ENCODE data around the gene SFRP2. TPM values are rescaled to one million over a fixed set of nuclear protein-coding genes. Genes with fewer than 3 reads are reported as not detected.

SFRP2 gene
- total and polyA plus RNA-seq, 5 donors, result 0.54 to 3.3 (median 1.1) TPM; not detected in 1

DNA sequence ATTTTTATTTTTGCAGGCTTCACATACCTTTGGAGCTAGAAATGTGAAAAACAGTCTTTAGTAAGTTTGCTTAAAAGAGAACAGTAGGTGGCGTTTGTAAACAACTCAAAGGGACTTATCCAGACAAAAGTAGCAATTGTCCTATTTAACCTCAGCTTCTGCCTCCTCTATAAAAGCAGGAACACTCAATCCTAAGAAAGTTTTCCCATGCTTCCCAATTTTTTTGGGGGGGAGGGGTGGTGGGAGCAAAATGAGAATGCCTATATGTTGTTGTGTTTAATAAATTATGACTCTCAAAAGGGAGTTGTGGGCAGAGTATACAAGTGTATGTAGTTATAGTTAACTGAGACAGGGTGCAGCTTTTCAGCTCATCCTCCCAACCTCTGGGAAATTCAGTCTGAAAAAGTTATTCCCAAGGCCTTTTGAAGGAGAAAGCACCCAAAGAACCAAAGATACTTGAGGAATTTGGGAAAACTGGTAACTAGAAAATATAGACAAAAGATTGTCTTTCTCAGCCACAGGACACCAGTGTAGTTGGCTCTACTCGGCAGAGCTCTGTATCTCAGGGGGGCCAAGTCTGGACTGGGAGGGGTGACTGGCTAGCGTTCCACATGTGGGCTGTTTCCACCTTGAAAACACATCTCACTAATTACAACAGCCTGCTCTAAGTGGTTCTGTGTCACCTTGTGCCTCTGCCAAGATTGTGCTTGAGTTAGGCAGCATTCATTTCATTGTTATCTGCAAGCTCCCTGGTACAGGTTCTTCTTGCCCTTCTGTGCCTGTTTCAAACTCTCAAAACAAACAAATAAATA is 2.8 kb downstream of the SFRP2 start:
- DNase-seq (no peak), ATAC-seq (no peak)
- Histone ChIP-seq H3K27me3 (ENCODE audit: control insufficient read depth, insufficient read depth) (no peaks in the 10 kb centered on the region), H3K4me1 (ENCODE audit: control insufficient read depth, insufficient read depth, low read length) (no peaks in the 10 kb centered on the region), H3K27ac (ENCODE audit: low read length) (no peak overlapping the region), H3K4me3 (ENCODE audit: low read length) (no peak overlapping the region), H3K9me3 (ENCODE audit: control insufficient read depth, low read length) (no peaks in the 10 kb centered on the region)
- WGBS, result 15% methylated on average over 3 of the region's 3 CpGs
- intact Hi-C loops (cut with DNase I), result loop anchor here in 3 of 4 donors (5.0 to 10.0 kb wide), 2 partner anchors 236 to 529 kb away; no protein-coding TSS in a partner anchor

DNA sequence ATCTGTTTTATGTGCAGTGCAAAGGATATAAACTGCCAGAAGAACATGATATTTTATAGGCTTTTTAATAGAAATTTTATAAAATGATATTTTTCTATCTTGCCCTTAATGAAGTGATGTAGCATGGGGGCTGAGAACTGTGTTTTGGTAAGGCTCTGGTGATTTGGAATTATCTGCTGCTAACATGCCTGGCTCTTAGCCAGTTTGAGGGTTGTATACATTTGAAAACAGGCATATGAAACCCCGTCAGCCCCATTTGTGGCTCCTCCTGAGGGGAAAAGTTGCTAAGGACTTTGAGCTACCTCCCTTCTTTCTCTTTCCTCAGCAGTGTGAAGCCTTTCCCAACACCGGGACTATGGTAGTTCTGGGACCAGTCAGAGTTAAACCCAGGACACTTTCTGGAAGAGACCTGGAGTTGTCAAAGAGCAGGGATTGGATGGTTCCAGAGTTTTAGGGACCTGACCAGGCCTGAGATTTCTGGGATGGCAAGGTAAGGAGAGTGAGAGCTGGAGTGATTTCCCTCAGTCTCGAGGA is 4.7 kb downstream of the SFRP2 start:
- DNase-seq (no peak), ATAC-seq (no peak)
- H3K27me3 ChIP-seq (ENCODE audit: control insufficient read depth, insufficient read depth), result no peaks in the 10 kb centered on the region
- no peak overlapping the region for H3K4me3 ChIP-seq (ENCODE audit: low read length)
- no peaks in the 10 kb centered on the region for H3K9me3 ChIP-seq (ENCODE audit: control insufficient read depth, low read length)
- 67% methylated on average over 3 of the region's 3 CpGs for WGBS
- intact Hi-C loops (cut with DNase I), result loop anchor here in 2 of 4 donors (10.0 kb wide), 1 partner anchor 531 kb away; no protein-coding TSS in a partner anchor
- no peak overlapping the region for H3K27ac ChIP-seq (ENCODE audit: low read length)
- H3K4me1 ChIP-seq (ENCODE audit: control insufficient read depth, insufficient read depth, low read length), result no peaks in the 10 kb centered on the region

DNA sequence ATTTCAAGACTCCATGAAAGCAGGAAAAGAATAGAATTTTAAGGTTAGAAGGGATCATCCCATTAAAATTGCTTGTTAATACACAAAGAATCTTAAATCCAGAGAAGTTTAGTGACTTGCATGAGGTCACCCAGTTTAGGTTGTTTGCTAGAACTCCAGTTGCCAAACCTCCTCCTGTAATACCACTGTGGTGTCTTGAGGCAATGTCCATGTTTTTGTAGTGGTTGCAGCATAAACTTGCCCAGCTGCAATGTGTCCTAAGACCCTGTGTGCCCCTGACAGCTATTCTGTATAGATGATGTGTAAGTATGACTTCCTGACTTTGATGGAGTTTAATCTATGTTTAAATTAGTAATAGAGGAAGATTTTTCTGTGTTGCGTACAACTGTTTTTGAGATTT is 6.3 kb downstream of the SFRP2 start:
- no peak for ATAC-seq
- Histone ChIP-seq H3K27me3 (ENCODE audit: control insufficient read depth, insufficient read depth) (no peaks in the 10 kb centered on the region), H3K27ac (ENCODE audit: low read length) (no peak overlapping the region), H3K4me3 (ENCODE audit: low read length) (no peak overlapping the region), H3K9me3 (ENCODE audit: control insufficient read depth, low read length) (no peaks in the 10 kb centered on the region), H3K4me1 (ENCODE audit: control insufficient read depth, insufficient read depth, low read length) (no peaks in the 10 kb centered on the region)
- intact Hi-C loops (cut with DNase I), result loop anchor here in 2 of 4 donors (10.0 kb wide), 1 partner anchor 532 kb away; no protein-coding TSS in a partner anchor
- 91% methylated on average over 1 of the region's 1 CpG for WGBS
- no peak for DNase-seq

DNA sequence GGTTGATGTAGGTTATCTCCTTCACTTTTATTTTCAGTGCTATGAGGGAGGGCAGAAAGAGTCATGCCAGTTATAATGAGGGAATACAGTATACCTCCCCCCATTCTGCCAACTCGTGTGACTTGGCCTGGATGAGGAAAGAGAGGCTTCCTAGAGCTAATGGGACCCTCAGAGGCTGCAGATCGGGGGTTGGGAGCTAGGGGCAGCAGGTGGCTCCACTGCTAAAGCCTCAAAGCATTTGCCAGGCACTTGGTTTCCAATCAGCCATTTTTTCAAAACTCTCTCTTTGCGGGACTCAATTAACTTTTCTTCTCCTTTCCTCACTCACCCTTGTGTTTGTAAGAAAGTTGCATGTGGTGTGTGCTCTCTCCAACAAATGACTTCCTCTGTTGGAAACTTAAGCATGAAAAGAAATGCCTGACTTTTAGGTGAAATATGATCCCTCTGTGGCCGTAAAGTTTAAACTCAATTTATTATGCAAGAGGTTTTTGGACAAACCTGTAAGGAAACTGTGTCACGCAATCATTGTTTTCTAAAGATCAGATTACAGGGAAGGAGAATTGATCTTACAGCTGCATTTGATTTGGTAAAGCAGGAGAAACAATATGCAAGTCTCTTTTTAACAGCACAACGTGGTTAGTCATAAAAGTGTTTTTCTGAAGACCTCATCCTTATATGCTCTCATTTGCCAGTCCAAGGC is 7.0 kb downstream of the SFRP2 start:
- WGBS, result 52% methylated on average over 6 of the region's 6 CpGs
- no peaks in the 10 kb centered on the region for H3K9me3 ChIP-seq (ENCODE audit: control insufficient read depth, low read length)
- H3K27me3 ChIP-seq (ENCODE audit: control insufficient read depth, insufficient read depth), result no peaks in the 10 kb centered on the region
- no peaks in the 10 kb centered on the region for H3K4me1 ChIP-seq (ENCODE audit: control insufficient read depth, insufficient read depth, low read length)
- intact Hi-C loops (cut with DNase I), result loop anchor here in 2 of 4 donors (10.0 kb wide), 1 partner anchor 533 kb away; no protein-coding TSS in a partner anchor
- DNase-seq (no peak), ATAC-seq (no peak)
- H3K27ac ChIP-seq (ENCODE audit: low read length), result no peak overlapping the region
- no peak overlapping the region for H3K4me3 ChIP-seq (ENCODE audit: low read length)

DNA sequence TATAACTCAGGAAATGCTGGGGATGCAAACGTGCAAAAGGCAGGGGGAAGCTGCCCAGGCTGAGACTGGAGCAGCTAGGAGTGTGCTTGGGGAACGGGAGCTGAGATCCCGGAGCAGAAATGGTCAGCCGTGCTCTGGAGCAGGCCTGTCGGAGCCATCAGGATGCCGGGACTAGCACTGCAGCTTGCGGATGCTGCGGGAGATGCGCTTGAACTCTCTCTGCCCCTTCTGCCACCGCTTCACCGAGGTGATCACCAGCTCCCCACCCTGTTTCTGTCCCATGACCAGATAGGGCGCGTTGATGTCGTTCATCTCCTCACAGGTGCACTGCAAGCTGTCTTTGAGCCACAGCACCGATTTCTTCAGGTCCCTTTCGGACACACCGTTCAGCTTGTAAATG is 7.6 kb downstream of the SFRP2 start:
- intact Hi-C loops (cut with DNase I), result loop anchor here in 2 of 4 donors (10.0 kb wide), 1 partner anchor 534 kb away; no protein-coding TSS in a partner anchor
- DNase-seq (no peak), ATAC-seq (no peak)
- H3K27me3 ChIP-seq (ENCODE audit: control insufficient read depth, insufficient read depth), result no peaks in the 10 kb centered on the region
- H3K9me3 ChIP-seq (ENCODE audit: control insufficient read depth, low read length), result no peaks in the 10 kb centered on the region
- H3K4me1 ChIP-seq (ENCODE audit: control insufficient read depth, insufficient read depth, low read length), result no peaks in the 10 kb centered on the region
- no peak overlapping the region for H3K27ac ChIP-seq (ENCODE audit: low read length)
- H3K4me3 ChIP-seq (ENCODE audit: low read length), result no peak overlapping the region
- 86% methylated on average over 17 of the region's 17 CpGs for WGBS

DNA sequence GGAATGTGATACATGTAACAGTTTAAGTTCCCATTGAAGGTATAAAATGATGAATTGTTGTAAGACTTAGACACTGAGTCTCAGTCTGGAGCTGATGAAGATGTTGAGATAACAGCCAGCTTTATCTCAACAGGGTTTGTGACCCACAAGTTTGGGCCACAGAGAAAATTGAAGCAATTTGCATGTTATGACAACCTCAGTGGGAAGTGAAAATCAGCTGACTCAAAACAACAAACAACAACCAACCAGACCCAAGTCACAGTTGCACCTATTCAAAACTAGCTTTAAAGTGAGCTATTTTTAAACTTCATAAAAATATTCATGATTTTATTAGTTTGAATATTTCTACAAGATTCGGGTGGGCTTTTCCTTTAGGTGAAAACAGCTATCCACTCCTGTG is 8.0 kb downstream of the SFRP2 start:
- no peak overlapping the region for H3K4me3 ChIP-seq (ENCODE audit: low read length)
- intact Hi-C loops (cut with DNase I), result loop anchor here in 2 of 4 donors (10.0 kb wide), 1 partner anchor 534 kb away; no protein-coding TSS in a partner anchor
- H3K27me3 ChIP-seq (ENCODE audit: control insufficient read depth, insufficient read depth), result no peaks in the 10 kb centered on the region
- DNase-seq, result no peak
- no peaks in the 10 kb centered on the region for H3K9me3 ChIP-seq (ENCODE audit: control insufficient read depth, low read length)
- 69% methylated on average over 1 of the region's 1 CpG for WGBS
- no peaks in the 10 kb centered on the region for H3K4me1 ChIP-seq (ENCODE audit: control insufficient read depth, insufficient read depth, low read length)
- no peak overlapping the region for H3K27ac ChIP-seq (ENCODE audit: low read length)
- ATAC-seq, result no peak

DNA sequence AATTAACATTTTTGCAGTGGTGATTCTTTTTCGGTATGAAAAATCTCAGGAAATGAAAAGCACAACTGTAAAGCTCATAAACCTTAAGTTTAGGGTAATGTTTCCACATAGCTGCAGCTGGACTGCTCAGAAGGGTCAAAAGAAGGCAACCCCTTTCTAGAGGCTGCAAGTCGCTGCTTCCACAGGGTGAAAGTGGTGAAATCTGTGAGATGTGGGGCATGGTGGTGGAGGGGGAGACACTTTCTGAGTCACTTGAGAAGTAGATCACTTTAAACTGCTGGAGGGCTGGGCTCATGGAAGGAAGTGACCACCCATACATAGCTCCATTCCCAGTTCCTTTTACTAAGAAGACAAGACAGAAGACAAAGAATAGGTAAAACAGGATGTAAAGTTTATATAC is 8.7 kb downstream of the SFRP2 start:
- ATAC-seq (no peak), DNase-seq (no peak)
- Histone ChIP-seq H3K4me1 (ENCODE audit: control insufficient read depth, insufficient read depth, low read length) (no peaks in the 10 kb centered on the region), H3K9me3 (ENCODE audit: control insufficient read depth, low read length) (no peaks in the 10 kb centered on the region), H3K27me3 (ENCODE audit: control insufficient read depth, insufficient read depth) (no peaks in the 10 kb centered on the region), H3K27ac (ENCODE audit: low read length) (no peak overlapping the region), H3K4me3 (ENCODE audit: low read length) (no peak overlapping the region)
- 49% methylated on average over 2 of the region's 2 CpGs for WGBS
- intact Hi-C loops (cut with DNase I), result loop anchor here in 2 of 4 donors (10.0 kb wide), 1 partner anchor 535 kb away; no protein-coding TSS in a partner anchor

DNA sequence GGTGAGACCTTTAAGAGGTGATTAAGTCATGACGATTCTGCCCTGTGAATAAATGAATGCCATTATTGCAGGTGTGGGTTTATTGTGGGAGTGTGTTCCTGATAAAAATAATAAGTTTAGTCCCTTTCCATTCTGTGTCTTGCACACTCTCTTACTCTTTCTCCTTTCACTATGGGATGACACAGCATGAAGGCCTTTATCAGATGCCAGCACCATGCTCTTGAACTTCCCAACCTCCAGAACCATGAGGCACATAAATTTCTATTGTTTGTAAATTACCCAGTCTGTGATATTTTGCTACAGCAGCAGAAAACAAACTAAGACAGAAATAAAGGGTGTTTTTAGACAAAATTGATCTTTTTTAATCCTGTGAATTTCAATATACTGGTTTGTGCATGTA is 10.5 kb downstream of the SFRP2 start:
- no peak for DNase-seq
- no peaks in the 10 kb centered on the region for H3K27me3 ChIP-seq (ENCODE audit: control insufficient read depth, insufficient read depth)
- H3K9me3 ChIP-seq (ENCODE audit: control insufficient read depth, low read length), result no peaks in the 10 kb centered on the region
- H3K4me1 ChIP-seq (ENCODE audit: control insufficient read depth, insufficient read depth, low read length), result no peaks in the 10 kb centered on the region
- WGBS, result 87% methylated on average over 1 of the region's 1 CpG
- H3K27ac ChIP-seq (ENCODE audit: low read length), result no peak overlapping the region
- H3K4me3 ChIP-seq (ENCODE audit: low read length), result no peak overlapping the region
- ATAC-seq, result no peak
- intact Hi-C loops (cut with DNase I), result no loop called here

DNA sequence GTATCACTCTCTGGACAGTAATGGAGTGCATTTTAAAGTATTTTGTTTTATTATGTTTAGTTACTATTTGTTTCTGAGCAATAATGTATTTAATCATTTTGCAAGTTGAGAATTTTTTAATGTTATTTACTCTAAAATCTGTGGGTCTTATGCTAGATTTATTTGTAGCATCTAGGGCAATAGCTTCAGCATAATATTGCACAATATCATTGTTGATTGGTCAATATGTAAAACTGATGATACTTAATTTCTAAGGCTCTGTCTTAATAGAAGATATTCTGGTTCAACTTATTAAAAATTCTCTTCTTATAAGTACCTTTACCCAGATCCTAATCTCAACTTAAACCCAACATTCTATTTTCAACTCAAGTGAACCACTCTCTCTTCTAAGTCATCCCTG is 11.5 kb downstream of the SFRP2 start:
- intact Hi-C loops (cut with DNase I), result no loop called here
- Histone ChIP-seq H3K4me1 (ENCODE audit: control insufficient read depth, insufficient read depth, low read length) (no peaks in the 10 kb centered on the region), H3K27me3 (ENCODE audit: control insufficient read depth, insufficient read depth) (no peaks in the 10 kb centered on the region), H3K9me3 (ENCODE audit: control insufficient read depth, low read length) (no peaks in the 10 kb centered on the region), H3K27ac (ENCODE audit: low read length) (no peak overlapping the region), H3K4me3 (ENCODE audit: low read length) (no peak overlapping the region)
- ATAC-seq (no peak), DNase-seq (no peak)

DNA sequence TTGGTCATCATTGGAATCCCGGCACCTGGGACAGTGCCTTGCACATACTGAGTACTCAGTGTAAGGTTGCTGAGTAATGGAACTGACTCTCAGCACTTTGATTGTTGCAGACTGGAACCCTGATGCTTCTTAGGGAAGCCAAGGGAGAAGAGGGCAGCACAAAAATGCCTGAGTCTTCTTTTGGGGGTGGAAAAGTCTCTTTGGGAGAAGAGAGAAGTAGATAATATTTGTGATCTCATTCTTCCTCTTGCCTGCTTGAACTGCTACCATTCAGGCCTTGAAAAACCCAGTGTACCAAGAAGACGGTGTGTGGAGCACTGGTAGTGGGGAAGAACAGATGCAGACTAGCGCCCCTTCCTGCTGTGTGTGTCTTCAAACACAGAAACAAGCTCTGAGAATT is 12.3 kb downstream of the SFRP2 start:
- Histone ChIP-seq H3K27ac (ENCODE audit: low read length) (no peak overlapping the region), H3K27me3 (ENCODE audit: control insufficient read depth, insufficient read depth) (no peaks in the 10 kb centered on the region), H3K9me3 (ENCODE audit: control insufficient read depth, low read length) (no peaks in the 10 kb centered on the region), H3K4me3 (ENCODE audit: low read length) (no peak overlapping the region), H3K4me1 (ENCODE audit: control insufficient read depth, insufficient read depth, low read length) (no peaks in the 10 kb centered on the region)
- DNase-seq (no peak), ATAC-seq (no peak)
- 86% methylated on average over 3 of the region's 3 CpGs for WGBS
- intact Hi-C loops (cut with DNase I), result no loop called here

DNA sequence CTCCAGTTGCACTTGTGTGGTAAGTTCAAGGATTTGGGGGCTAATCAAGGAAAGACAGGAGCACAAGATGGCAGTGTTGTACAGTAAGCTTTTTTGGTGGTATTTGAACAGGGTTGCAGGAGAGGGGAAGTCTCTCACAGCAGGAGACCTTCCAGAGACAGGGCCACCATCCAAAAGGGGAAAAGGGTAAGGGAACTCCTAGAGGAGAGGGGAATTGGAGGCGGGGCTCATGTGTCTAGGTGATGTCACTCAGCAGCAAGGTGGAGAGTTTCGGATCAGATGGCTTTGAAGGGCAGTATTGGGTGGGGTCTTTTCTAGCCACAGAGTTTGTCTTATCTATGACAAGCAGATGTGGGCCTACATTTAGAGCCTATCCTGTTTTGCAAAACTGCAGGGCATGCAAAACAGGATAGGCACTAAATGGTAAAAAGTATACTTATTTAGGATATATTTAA is 15.6 kb downstream of the SFRP2 start:
- DNase-seq (no peak), ATAC-seq (no peak)
- 74% methylated on average over 2 of the region's 2 CpGs for WGBS
- no peaks in the 10 kb centered on the region for H3K9me3 ChIP-seq (ENCODE audit: control insufficient read depth, low read length)
- H3K27ac ChIP-seq (ENCODE audit: low read length), result no peak overlapping the region
- H3K4me1 ChIP-seq (ENCODE audit: control insufficient read depth, insufficient read depth, low read length), result no peaks in the 10 kb centered on the region
- intact Hi-C loops (cut with DNase I), result no loop called here
- no peak overlapping the region for H3K4me3 ChIP-seq (ENCODE audit: low read length)
- H3K27me3 ChIP-seq (ENCODE audit: control insufficient read depth, insufficient read depth), result no peaks in the 10 kb centered on the region
